Measurements from ENCODE around the gene KRTAP4-4. TPM values are rescaled to one million over a fixed set of nuclear protein-coding genes. Genes with fewer than 3 reads are reported as not detected.
"Not testable (repeated sequence)": the region's sequence is repeated elsewhere in the genome, so short reads cannot be mapped to it uniquely, and the experiment has no call there.

Gene KRTAP4-4
- total and polyA plus RNA-seq, 2 of the 13 experiments (the other 11 are each of a cell fraction or from before 2014, with no cell fraction given): not detected

DNA sequence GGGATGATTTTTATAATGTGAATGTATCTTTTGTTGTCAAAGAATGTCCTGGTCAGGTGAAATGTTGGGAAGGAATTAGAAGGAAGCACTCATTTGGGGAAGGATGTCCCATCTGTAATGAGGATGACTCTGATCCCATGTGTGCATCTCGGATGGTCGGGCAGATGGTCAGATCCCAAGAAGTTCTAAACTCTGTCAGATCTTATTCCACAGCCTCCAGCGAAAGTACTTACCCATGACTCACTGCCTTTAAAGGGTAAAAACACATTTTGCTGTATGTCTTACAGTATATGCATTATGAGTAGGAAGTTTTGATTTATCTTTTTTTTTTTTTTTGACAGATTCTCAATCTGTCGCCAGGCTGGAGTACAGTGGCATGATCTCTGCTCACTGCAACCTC is 41.8 kb downstream of the KRTAP4-4 start:
- no peaks in the 10 kb centered on the region for H3K36me3 ChIP-seq (replicated peaks in 1 of 2; ENCODE audit: control insufficient read depth in 1 of 2, insufficient read depth in 2 of 2, low read length in 2 of 2)
- H3K4me3 ChIP-seq (replicated peaks in 1 of 3; ENCODE audit: insufficient read depth in 1 of 3, low read depth in 2 of 3, low read length in 3 of 3): no peak overlapping the region
- no peak overlapping the region for H3K9ac ChIP-seq (ENCODE audit: insufficient read depth, low read depth, low read length)
- H3K79me2 ChIP-seq (ENCODE audit: insufficient read depth, low read length): no peaks in the 10 kb centered on the region
- no peaks in the 10 kb centered on the region for H3K9me3 ChIP-seq (ENCODE audit: low read length)
- H3K27me3 ChIP-seq (ENCODE audit: control insufficient read depth in 1 of 2, insufficient read depth in 2 of 2, low read length in 2 of 2): peaks cover 0 to 4% of the 10 kb centered on the region in 2 experiments; a peak in 2 of 5 replicates
- no peaks in the 10 kb centered on the region for H3K4me1 ChIP-seq (ENCODE audit: insufficient read depth, low read length)
- no peak for TF ChIP-seq GLI4 (CRISPR knock-in tag; IDR thresholded peaks at IDR 0.05; ENCODE audit: borderline replicate concordance)
- TF ChIP-seq MATR3 (CRISPR knock-in tag; IDR thresholded peaks at IDR 0.05): no peak
- TF ChIP-seq ZNF33A (CRISPR knock-in tag; IDR thresholded peaks at IDR 0.05; ENCODE audit: borderline replicate concordance): no peak
- TF ChIP-seq ZNF891 (CRISPR knock-in tag; IDR thresholded peaks at IDR 0.05): no peak
- TF ChIP-seq, protein P1, sequence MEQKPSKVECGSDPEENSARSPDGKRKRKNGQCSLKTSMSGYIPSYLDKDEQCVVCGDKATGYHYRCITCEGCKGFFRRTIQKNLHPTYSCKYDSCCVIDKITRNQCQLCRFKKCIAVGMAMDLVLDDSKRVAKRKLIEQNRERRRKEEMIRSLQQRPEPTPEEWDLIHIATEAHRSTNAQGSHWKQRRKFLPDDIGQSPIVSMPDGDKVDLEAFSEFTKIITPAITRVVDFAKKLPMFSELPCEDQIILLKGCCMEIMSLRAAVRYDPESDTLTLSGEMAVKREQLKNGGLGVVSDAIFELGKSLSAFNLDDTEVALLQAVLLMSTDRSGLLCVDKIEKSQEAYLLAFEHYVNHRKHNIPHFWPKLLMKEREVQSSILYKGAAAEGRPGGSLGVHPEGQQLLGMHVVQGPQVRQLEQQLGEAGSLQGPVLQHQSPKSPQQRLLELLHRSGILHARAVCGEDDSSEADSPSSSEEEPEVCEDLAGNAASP (CRISPR knock-in tag; IDR thresholded peaks at IDR 0.05; ENCODE audit: borderline replicate concordance): no peak
- TF ChIP-seq ZNF549 (CRISPR knock-in tag; IDR thresholded peaks at IDR 0.05): no peak
- no peak for TF ChIP-seq ZNF414 (CRISPR knock-in tag; IDR thresholded peaks at IDR 0.05)
- TF ChIP-seq MIER3 (CRISPR knock-in tag; IDR thresholded peaks at IDR 0.05; ENCODE audit: borderline replicate concordance): no peak
- no peak for TF ChIP-seq MAFK (conservative IDR thresholded peaks at IDR 0.05 in 1 of 2, IDR thresholded peaks at IDR 0.05 in 1 of 2; ENCODE audit: low read length in 2 of 2)
- no peak for TF ChIP-seq KLF15 (CRISPR knock-in tag; IDR thresholded peaks at IDR 0.05; ENCODE audit: borderline replicate concordance)
- TF ChIP-seq, protein P2, sequence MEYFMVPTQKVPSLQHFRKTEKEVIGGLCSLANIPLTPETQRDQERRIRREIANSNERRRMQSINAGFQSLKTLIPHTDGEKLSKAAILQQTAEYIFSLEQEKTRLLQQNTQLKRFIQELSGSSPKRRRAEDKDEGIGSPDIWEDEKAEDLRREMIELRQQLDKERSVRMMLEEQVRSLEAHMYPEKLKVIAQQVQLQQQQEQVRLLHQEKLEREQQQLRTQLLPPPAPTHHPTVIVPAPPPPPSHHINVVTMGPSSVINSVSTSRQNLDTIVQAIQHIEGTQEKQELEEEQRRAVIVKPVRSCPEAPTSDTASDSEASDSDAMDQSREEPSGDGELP (IDR thresholded peaks at IDR 0.05; ENCODE audit: borderline replicate concordance, low read depth): no peak
- TF ChIP-seq PHF20 (CRISPR knock-in tag; IDR thresholded peaks at IDR 0.05): no peak
- no peak for TF ChIP-seq ZNF790 (CRISPR knock-in tag; IDR thresholded peaks at IDR 0.05; ENCODE audit: borderline replicate concordance)
- POLR2A ChIA-PET: no interaction called here
- FAIRE-seq (no peak), DNase-seq (ENCODE audit: low spot score) (no peak), ATAC-seq (no peak)
- CTCF ChIA-PET (ENCODE audit: low intra/inter-chr PET ratio, low total read pairs): no interaction called here
- BruUV-seq (replicated peaks): no TSS peak
- intact Hi-C loops (cut with micrococcal nuclease; ENCODE audit: unreplicated experiment): no loop called here
- no peak overlapping the region for H3K4me2 ChIP-seq (ENCODE audit: low read depth, low read length)
- 60% methylated on average over 4 of the region's 4 CpGs for WGBS (ENCODE audit: low lambda C conversion rate)
- H4K20me1 ChIP-seq (ENCODE audit: insufficient read depth, low read length): no peaks in the 10 kb centered on the region
- no peak overlapping the region for H2AFZ ChIP-seq (ENCODE audit: low read length)
- in situ Hi-C loops (cut with HindIII; ENCODE audit: extremely low pct_ligation_motif_present, low pct_unique_long_range_greater_than_20kb): no loop called here
- no peak overlapping the region for H3K27ac ChIP-seq (ENCODE audit: extremely low read length, insufficient read depth, low read length)

DNA sequence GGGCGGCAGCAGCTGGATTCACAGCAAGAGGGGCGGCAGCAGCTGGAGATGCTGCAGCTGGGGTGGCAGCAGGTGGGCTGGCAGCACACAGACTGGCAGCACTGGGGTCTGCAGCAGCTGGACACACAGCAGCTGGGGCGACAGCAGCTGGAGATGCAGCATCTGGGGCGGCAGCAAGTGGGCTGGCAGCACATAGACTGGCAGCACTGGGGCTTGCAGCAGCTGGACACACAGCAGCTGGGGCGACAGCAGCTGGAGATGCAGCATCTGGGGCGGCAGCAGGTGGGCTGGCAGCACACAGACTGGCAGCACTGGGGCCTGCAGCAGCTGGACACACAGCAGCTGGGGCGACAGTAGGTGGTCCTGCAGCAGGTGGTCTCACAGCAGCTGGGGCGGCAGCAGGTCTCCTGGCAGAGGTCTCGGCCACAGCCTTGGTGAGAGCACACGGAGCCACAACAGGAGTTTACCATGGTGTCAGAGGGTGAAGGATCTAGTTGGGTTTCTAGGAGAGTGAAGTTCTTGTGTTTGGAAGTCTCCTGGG is 42.6 kb downstream of the KRTAP4-4 start, which contains the start of gene KRTAP4-11:
Gene KRTAP4-11, minus strand, starts transcription at position 528 of the 541 bp plus-strand sequence. Its CDS starts 58 bp downstream, at position 470.
- H2AFZ ChIP-seq (ENCODE audit: low read length); CTCF ChIA-PET (ENCODE audit: low intra/inter-chr PET ratio, low total read pairs); H3K27ac ChIP-seq (ENCODE audit: extremely low read length, insufficient read depth, low read length); in situ Hi-C loops (cut with HindIII; ENCODE audit: extremely low pct_ligation_motif_present, low pct_unique_long_range_greater_than_20kb); FAIRE-seq; ATAC-seq; H3K9me3 ChIP-seq (ENCODE audit: low read length); H3K4me3 ChIP-seq (replicated peaks in 1 of 3; ENCODE audit: insufficient read depth in 1 of 3, low read depth in 2 of 3, low read length in 3 of 3); H3K4me1 ChIP-seq (ENCODE audit: insufficient read depth, low read length); H4K20me1 ChIP-seq (ENCODE audit: insufficient read depth, low read length); DNase-seq (ENCODE audit: low spot score); H3K9ac ChIP-seq (ENCODE audit: insufficient read depth, low read depth, low read length); BruUV-seq (replicated peaks); POLR2A ChIA-PET; H3K27me3 ChIP-seq (ENCODE audit: control insufficient read depth in 1 of 2, insufficient read depth in 2 of 2, low read length in 2 of 2); H3K4me2 ChIP-seq (ENCODE audit: low read depth, low read length); H3K79me2 ChIP-seq (ENCODE audit: insufficient read depth, low read length); H3K36me3 ChIP-seq (replicated peaks in 1 of 2; ENCODE audit: control insufficient read depth in 1 of 2, insufficient read depth in 2 of 2, low read length in 2 of 2); intact Hi-C loops (cut with micrococcal nuclease; ENCODE audit: unreplicated experiment): not testable (repeated sequence)
- 0% methylated on average over 3 of the region's 10 CpGs for WGBS (ENCODE audit: low lambda C conversion rate)

Measured in HepG2 (cell line).